WTC11 (cell line): Measurements from ENCODE around the gene CD40. TPM values are rescaled to one million over a fixed set of nuclear protein-coding genes. Genes with fewer than 3 reads are reported as not detected.

ENCODE experiments used
- ATAC-seq: fragments of 200-7000 bp; cut with Tn5 transposase; 2 replicates; pipeline ENCODE4 v1.10.0; 2021; ENCODE audit warnings: mild to moderate bottlenecking, moderate library complexity
- CTCF ChIA-PET: fragments of 300-600 bp; sonication (Branson Sonifier 250); formaldehyde crosslinking; loops from one replicate; lab custom pipeline; 2021; ENCODE audit warnings: antibody characterized with exemption; lab: Charles Lee
- POLR2A ChIA-PET: fragments of 350-600 bp; sonication (Branson Sonifier 250); formaldehyde crosslinking; loops from one replicate; lab custom pipeline; 2021; ENCODE audit warnings: antibody characterized with exemption; lab: Charles Lee
- DNase-seq: peaks from one replicate; pipeline ENCODE4 v3.0.0; 2021; ENCODE audit warnings: low spot score
- H3K27ac Mint-ChIP-seq: 2 replicates; pipeline ENCODE4 v1.8.0; 2021; ENCODE audit warnings: mixed read lengths
- H3K27me3 Mint-ChIP-seq: 2 replicates; pipeline ENCODE4 v1.8.0; 2021; ENCODE audit warnings: low read depth, mild to moderate bottlenecking, moderate library complexity, mixed read lengths
- H3K36me3 Mint-ChIP-seq: 2 replicates; pipeline ENCODE4 v1.8.0; 2021; ENCODE audit warnings: mixed read lengths
- H3K4me1 Mint-ChIP-seq: 2 replicates; pipeline ENCODE4 v1.8.0; 2022; ENCODE audit warnings: mixed read lengths
- H3K4me3 Mint-ChIP-seq: 2 replicates; pipeline ENCODE4 v1.8.0; 2021; ENCODE audit warnings: mild to moderate bottlenecking, moderate library complexity, mixed read lengths
- H3K9me3 Mint-ChIP-seq: 2 replicates; pipeline ENCODE4 v1.8.0; 2021; ENCODE audit warnings: mixed read lengths
- CREB1 ChIP-seq: sonication (generic); formaldehyde crosslinking; IDR thresholded peaks from 2 replicates; pipeline ENCODE4 v1.8.0; 2023; ENCODE audit warnings: mild to moderate bottlenecking, missing genetic modification reagents
- E2F5 ChIP-seq: sonication (generic); formaldehyde crosslinking; IDR thresholded peaks from 2 replicates; pipeline ENCODE4 v1.8.1; 2022; ENCODE audit warnings: mild to moderate bottlenecking, moderate library complexity, missing genetic modification reagents
- ELF4 ChIP-seq: sonication (generic); formaldehyde crosslinking; IDR thresholded peaks from 2 replicates; pipeline ENCODE4 v1.8.1; 2022; ENCODE audit warnings: low read depth, mild to moderate bottlenecking, moderate library complexity, missing genetic modification reagents
- ETV6 ChIP-seq: sonication (generic); formaldehyde crosslinking; IDR thresholded peaks from 2 replicates; pipeline ENCODE4 v1.8.1; 2022; ENCODE audit warnings: mild to moderate bottlenecking, missing genetic modification reagents
- KAT7 ChIP-seq: sonication (generic); formaldehyde crosslinking; IDR thresholded peaks from 2 replicates; pipeline ENCODE4 v1.8.1; 2023; ENCODE audit warnings: missing genetic modification reagents, mild to moderate bottlenecking, borderline replicate concordance
- NR3C1 ChIP-seq: sonication (generic); formaldehyde crosslinking; conservative IDR thresholded peaks from 2 replicates; pipeline ENCODE4 v1.8.1; 2023; ENCODE audit warnings: low read depth, mild to moderate bottlenecking, missing genetic modification reagents
- SMAD4 ChIP-seq: sonication (generic); formaldehyde crosslinking; IDR thresholded peaks from 2 replicates; pipeline ENCODE4 v1.8.0; 2022; ENCODE audit warnings: mild to moderate bottlenecking, missing genetic modification reagents
- TCF7 ChIP-seq: sonication (generic); formaldehyde crosslinking; IDR thresholded peaks from 2 replicates; pipeline ENCODE4 v1.8.0; 2022; ENCODE audit warnings: mild to moderate bottlenecking, low read depth, missing genetic modification reagents, moderate library complexity
- TEAD1 ChIP-seq: sonication (generic); formaldehyde crosslinking; IDR thresholded peaks from 2 replicates; pipeline ENCODE4 v1.8.0; 2022; ENCODE audit warnings: mild to moderate bottlenecking, missing genetic modification reagents
- ZNF219 ChIP-seq: sonication (generic); formaldehyde crosslinking; IDR thresholded peaks from 2 replicates; pipeline ENCODE4 v1.8.0; 2023; ENCODE audit warnings: missing genetic modification reagents, mild to moderate bottlenecking, borderline replicate concordance
- ZNF317 ChIP-seq: sonication (generic); formaldehyde crosslinking; IDR thresholded peaks from 2 replicates; pipeline ENCODE4 v1.8.1; 2023; ENCODE audit warnings: low read depth, mild to moderate bottlenecking, moderate library complexity, missing genetic modification reagents, borderline replicate concordance
- ZNF425 ChIP-seq: fragments of 250-450 bp; sonication (Bioruptor Pico); conservative IDR thresholded peaks from 2 replicates; pipeline ENCODE4 v1.9.0; 2021; ENCODE audit warnings: mild to moderate bottlenecking
- total RNA-seq: library from RNA; stranded (reverse); gene quantifications from 3 replicates; pipeline ENCODE4 v1.2.3, GENCODE V29; 2021
- TF ChIP-seq, protein P1 (sequence below): fragments of 250-450 bp; sonication (Bioruptor Pico); IDR thresholded peaks from 2 replicates; pipeline ENCODE4 v1.9.0; 2021; ENCODE audit warnings: moderate library complexity, mild to moderate bottlenecking, inconsistent platforms, borderline replicate concordance
- TF ChIP-seq, protein P2 (sequence below): sonication (generic); formaldehyde crosslinking; IDR thresholded peaks from 2 replicates; pipeline ENCODE4 v1.8.1; 2022; ENCODE audit warnings: missing genetic modification reagents, borderline replicate concordance
- TF ChIP-seq, protein P3 (sequence below): sonication (generic); formaldehyde crosslinking; conservative IDR thresholded peaks from 2 replicates; pipeline ENCODE4 v1.8.1; 2023; ENCODE audit warnings: mild to moderate bottlenecking, low read depth, missing genetic modification reagents, moderate library complexity
- TF ChIP-seq, protein P4 (sequence below): sonication (generic); formaldehyde crosslinking; IDR thresholded peaks from 2 replicates; pipeline ENCODE4 v1.8.1; 2023; ENCODE audit warnings: mild to moderate bottlenecking, moderate library complexity, missing genetic modification reagents
- TF ChIP-seq, protein P5 (sequence below): sonication (generic); formaldehyde crosslinking; IDR thresholded peaks from 2 replicates; pipeline ENCODE4 v1.8.1; 2023; ENCODE audit warnings: mild to moderate bottlenecking, missing genetic modification reagents

Gene CD40
- total RNA-seq, 1 experiment from 2014 or later, result 14.8 TPM

GRCh38 chr20:46157076-46157592 is 39.0 kb downstream of the CD40 start:
- no peak overlapping the region for H3K27ac Mint-ChIP-seq
- H3K4me1 Mint-ChIP-seq, result no peaks in the 10 kb centered on the region
- DNase-seq (no peak), ATAC-seq (no peak)
- no peaks in the 10 kb centered on the region for H3K36me3 Mint-ChIP-seq
- 0 out of 2 replicates have a peak, but pooled peaks cover 3% of the 10 kb centered on the region for H3K27me3 Mint-ChIP-seq
- ChIA-PET CTCF (interaction anchor here (1.3 to 1.7 kb wide), 4 partner anchors 17 to 150 kb away, joined by 3 to 9 read pairs (median 6); no protein-coding TSS in a partner anchor), POLR2A (no interaction called here)
- no peaks in the 10 kb centered on the region for H3K9me3 Mint-ChIP-seq
- TF ChIP-seq, protein P1, sequence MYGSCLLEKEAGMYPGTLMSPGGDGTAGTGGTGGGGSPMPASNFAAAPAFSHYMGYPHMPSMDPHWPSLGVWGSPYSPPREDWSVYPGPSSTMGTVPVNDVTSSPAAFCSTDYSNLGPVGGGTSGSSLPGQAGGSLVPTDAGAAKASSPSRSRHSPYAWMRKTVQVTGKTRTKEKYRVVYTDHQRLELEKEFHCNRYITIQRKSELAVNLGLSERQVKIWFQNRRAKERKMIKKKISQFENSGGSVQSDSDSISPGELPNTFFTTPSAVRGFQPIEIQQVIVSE, result no peak
- TF ChIP-seq, protein P2, sequence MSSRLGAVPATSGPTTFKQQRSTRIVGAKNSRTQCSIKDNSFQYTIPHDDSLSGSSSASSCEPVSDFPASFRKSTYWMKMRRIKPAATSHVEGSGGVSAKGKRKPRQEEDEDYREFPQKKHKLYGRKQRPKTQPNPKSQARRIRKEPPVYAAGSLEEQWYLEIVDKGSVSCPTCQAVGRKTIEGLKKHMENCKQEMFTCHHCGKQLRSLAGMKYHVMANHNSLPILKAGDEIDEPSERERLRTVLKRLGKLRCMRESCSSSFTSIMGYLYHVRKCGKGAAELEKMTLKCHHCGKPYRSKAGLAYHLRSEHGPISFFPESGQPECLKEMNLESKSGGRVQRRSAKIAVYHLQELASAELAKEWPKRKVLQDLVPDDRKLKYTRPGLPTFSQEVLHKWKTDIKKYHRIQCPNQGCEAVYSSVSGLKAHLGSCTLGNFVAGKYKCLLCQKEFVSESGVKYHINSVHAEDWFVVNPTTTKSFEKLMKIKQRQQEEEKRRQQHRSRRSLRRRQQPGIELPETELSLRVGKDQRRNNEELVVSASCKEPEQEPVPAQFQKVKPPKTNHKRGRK (CRISPR knock-in tag), result no peak
- TF ChIP-seq ZNF425 (CRISPR knock-in tag) (no peak), KAT7 (no peak), NR3C1 (no peak), SMAD4 (CRISPR knock-in tag) (no peak)
- H3K4me3 Mint-ChIP-seq, result no peak overlapping the region

DNA sequence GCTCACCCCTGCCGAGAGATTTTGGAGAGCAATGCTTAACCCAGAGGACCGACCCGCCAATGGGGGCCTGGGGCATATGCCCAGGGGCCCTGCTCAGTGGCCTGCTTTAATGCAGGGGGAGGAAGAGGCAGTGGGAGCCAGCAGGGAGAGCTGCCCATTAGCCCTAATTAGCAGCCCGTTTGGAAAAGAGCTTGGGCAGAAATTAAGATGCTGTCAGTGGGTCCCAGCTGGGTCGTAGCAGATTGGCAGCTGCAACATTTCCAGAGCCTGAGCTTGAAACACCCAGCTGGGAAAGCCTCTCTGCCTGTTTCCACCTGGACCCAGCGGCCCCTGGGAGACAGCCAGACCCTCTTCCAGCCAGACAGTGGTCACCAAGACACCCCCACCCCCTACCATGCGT is 39.5 kb downstream of the CD40 start:
- ChIA-PET CTCF (interaction anchor here (1.3 to 1.7 kb wide), 4 partner anchors 17 to 149 kb away, joined by 3 to 9 read pairs (median 6); no protein-coding TSS in a partner anchor), POLR2A (no interaction called here)
- peaks cover 3% of the 10 kb centered on the region; the same call in 1 of the 2 replicates for H3K27me3 Mint-ChIP-seq
- H3K27ac Mint-ChIP-seq, result no peak overlapping the region
- H3K9me3 Mint-ChIP-seq, result no peaks in the 10 kb centered on the region
- no peak overlapping the region for H3K4me3 Mint-ChIP-seq
- H3K4me1 Mint-ChIP-seq, result no peaks in the 10 kb centered on the region
- ATAC-seq, result no peak
- no peaks in the 10 kb centered on the region for H3K36me3 Mint-ChIP-seq
- no peak for DNase-seq
- TF ChIP-seq ZNF219 (CRISPR knock-in tag) (no peak), ZNF317 (CRISPR knock-in tag) (no peak), TEAD1 (CRISPR knock-in tag) (no peak), ETV6 (CRISPR knock-in tag) (no peak), E2F5 (CRISPR knock-in tag) (no peak), CREB1 (CRISPR knock-in tag) (no peak), TCF7 (no peak), ELF4 (CRISPR knock-in tag) (no peak)
- TF ChIP-seq, protein P3, sequence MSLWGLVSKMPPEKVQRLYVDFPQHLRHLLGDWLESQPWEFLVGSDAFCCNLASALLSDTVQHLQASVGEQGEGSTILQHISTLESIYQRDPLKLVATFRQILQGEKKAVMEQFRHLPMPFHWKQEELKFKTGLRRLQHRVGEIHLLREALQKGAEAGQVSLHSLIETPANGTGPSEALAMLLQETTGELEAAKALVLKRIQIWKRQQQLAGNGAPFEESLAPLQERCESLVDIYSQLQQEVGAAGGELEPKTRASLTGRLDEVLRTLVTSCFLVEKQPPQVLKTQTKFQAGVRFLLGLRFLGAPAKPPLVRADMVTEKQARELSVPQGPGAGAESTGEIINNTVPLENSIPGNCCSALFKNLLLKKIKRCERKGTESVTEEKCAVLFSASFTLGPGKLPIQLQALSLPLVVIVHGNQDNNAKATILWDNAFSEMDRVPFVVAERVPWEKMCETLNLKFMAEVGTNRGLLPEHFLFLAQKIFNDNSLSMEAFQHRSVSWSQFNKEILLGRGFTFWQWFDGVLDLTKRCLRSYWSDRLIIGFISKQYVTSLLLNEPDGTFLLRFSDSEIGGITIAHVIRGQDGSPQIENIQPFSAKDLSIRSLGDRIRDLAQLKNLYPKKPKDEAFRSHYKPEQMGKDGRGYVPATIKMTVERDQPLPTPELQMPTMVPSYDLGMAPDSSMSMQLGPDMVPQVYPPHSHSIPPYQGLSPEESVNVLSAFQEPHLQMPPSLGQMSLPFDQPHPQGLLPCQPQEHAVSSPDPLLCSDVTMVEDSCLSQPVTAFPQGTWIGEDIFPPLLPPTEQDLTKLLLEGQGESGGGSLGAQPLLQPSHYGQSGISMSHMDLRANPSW (CRISPR knock-in tag), result no peak
- TF ChIP-seq, protein P4, sequence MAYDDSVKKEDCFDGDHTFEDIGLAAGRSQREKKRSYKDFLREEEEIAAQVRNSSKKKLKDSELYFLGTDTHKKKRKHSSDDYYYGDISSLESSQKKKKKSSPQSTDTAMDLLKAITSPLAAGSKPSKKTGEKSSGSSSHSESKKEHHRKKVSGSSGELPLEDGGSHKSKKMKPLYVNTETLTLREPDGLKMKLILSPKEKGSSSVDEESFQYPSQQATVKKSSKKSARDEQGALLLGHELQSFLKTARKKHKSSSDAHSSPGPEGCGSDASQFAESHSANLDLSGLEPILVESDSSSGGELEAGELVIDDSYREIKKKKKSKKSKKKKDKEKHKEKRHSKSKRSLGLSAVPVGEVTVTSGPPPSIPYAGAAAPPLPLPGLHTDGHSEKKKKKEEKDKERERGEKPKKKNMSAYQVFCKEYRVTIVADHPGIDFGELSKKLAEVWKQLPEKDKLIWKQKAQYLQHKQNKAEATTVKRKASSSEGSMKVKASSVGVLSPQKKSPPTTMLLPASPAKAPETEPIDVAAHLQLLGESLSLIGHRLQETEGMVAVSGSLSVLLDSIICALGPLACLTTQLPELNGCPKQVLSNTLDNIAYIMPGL, result no peak
- TF ChIP-seq, protein P2 (CRISPR knock-in tag), result no peak
- TF ChIP-seq, protein P5, sequence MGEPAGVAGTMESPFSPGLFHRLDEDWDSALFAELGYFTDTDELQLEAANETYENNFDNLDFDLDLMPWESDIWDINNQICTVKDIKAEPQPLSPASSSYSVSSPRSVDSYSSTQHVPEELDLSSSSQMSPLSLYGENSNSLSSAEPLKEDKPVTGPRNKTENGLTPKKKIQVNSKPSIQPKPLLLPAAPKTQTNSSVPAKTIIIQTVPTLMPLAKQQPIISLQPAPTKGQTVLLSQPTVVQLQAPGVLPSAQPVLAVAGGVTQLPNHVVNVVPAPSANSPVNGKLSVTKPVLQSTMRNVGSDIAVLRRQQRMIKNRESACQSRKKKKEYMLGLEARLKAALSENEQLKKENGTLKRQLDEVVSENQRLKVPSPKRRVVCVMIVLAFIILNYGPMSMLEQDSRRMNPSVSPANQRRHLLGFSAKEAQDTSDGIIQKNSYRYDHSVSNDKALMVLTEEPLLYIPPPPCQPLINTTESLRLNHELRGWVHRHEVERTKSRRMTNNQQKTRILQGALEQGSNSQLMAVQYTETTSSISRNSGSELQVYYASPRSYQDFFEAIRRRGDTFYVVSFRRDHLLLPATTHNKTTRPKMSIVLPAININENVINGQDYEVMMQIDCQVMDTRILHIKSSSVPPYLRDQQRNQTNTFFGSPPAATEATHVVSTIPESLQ, result no peak
